ENCODE data around the gene JMJD8.
A peak's percentile ranks its signal among the peaks of the same experiment; 100 is the strongest.

The JMJD8 gene

DNA sequence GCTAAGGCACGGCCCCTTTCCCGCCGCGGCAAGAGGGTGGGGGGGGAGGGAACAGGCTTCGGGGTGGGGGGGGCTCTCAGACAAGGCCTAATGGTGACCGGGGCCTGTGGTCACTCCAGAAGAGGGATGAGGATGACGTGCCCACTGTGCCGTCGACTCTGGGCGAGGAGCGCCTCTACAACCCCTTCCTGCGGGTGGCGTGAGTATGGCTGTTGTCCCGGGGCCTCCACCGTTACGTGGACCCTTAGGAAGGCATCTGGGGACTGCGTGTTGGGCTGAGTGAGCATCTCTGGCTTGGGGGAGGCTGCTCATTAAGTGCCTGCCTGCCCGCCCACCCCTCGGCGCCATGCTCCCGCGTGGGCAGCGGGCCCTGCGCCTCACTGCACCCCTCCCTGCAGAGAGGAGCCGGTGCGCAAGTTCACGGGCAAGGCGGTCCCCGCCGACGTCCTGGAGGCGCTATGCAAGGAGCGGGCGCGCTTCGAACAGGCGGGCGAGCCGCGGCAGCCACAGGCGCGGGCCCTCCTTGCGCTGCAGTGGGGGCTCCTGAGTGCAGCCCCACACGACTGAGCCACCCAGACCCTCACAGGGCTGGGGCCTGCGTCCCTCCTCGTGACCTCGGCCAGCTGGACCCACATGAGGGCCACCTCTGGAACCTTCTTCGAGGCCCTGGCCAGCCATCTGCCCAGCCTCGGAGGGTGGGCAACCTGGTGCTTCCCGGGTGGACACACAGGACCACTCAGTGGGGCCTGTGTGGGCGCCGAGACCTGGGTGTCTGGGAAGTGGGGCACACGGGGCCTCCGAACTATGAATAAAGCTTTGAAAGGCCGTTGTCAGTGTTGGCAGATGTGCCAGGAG lies 45.0 kb upstream of the JMJD8 start:
- TF ChIP-seq ZFX (IDR thresholded peaks at IDR 0.05; ENCODE audit: borderline replicate concordance) (no peak), CTCF (IDR thresholded peaks at IDR 0.05) (no peak)
- H3K27ac ChIP-seq: peak overlapping the region; percentile 99

DNA sequence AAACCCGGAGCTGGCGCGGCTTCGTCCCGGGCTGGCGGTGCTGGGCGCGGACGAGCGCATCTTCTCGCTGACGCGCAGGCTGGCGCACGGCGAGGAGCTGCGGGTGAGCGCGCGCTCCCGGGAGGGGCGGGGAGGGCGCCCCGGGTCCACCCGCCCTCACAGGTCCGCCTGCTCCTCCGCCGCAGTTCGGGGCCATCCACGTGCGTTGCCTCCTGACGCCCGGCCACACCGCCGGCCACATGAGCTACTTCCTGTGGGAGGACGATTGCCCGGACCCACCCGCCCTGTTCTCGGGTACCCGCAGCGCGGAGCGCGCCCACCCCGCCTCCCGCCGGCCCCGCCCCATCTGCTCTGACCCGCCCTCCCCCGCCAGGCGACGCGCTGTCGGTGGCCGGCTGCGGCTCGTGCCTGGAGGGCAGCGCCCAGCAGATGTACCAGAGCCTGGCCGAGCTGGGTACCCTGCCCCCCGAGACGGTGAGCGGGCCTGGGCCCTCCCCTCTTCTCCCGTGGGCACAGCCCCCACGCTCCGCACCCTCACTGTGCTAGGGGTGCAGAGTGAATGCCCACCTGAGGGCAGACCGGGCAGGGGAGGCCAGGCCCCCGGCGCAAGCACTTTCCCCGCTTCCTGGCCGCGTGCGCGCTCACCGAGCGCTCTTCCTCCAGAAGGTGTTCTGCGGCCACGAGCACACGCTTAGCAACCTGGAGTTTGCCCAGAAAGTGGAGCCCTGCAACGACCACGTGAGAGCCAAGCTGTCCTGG lies 44.2 kb upstream of the JMJD8 start:
- H3K27ac ChIP-seq: peak overlapping the region; percentile 99
- TF ChIP-seq ZFX (IDR thresholded peaks at IDR 0.05; ENCODE audit: borderline replicate concordance): no peak
- no peak for TF ChIP-seq CTCF (IDR thresholded peaks at IDR 0.05)

- no peak for TF ChIP-seq CTCF (IDR thresholded peaks at IDR 0.05)
- TF ChIP-seq ZFX (IDR thresholded peaks at IDR 0.05; ENCODE audit: borderline replicate concordance): no peak
- peak overlapping the region; percentile 99 for H3K27ac ChIP-seq
These were observed 43.3 kb upstream of the JMJD8 start for GRCh38 chr16:727291-727977.

DNA sequence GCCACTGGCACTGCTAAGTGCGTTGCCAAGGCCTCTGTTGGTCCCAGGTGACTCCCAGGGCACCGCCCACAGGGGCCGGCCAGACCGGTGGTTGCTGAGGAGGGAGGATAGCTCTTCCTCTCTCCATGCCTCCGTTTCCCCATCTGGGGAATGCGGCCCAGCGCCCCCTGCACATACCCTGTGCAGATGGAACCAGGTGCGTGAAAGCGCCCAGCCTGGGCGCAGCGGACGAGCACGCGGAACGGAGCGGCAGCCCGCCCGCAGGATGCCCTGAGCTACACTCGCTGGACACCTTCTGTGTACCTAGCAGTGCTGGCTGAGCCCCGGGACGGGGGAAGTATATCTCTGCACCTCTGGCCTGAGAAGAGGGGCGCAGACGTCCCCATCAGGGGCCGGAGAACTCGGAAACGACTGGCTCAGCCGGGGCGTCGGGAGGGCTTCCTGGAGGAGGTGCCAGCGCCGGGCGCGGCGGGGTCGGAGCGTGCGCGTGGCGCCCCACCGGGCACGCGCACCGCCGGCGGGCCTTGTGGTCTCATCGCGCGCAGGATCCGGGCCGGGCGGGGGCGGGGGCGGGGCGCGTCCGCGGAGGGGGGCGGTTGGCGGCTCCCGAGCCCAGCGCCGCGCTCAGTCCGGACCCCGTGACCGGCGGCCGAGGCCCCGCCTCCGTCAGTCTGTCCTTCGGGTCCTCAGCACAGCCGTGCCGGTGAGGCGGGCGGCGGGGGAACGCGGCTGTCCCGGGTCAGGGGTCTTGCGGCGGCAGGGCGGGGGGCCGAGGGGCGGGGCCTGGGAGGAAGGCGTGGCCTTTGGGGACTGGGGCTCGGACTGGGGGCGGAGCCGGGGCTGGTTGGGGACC lies 42.5 kb upstream of the JMJD8 start, which contains the start of the genes CCDC78 and HAGHL:
Gene CCDC78, minus strand, starts transcription at position 6 of the 853 bp plus-strand sequence. CDS start 76 bp downstream, outside the sequence.
Gene HAGHL, plus strand, starts transcription at position 669 of the 853 bp plus-strand sequence. CDS start 404 bp downstream, outside the sequence.
- peak within 1 kb of the TSS; percentile 99 for H3K27ac ChIP-seq
- TF ChIP-seq ZFX (IDR thresholded peaks at IDR 0.05; ENCODE audit: borderline replicate concordance) (no peak), CTCF (IDR thresholded peaks at IDR 0.05) (0 out of 2 replicates have a peak, but pooled peaks have one; percentile 7)

- TF ChIP-seq ZFX (IDR thresholded peaks at IDR 0.05; ENCODE audit: borderline replicate concordance) (no peak), CTCF (IDR thresholded peaks at IDR 0.05) (no peak)
These were observed 42.0 kb upstream of the JMJD8 start for GRCh38 chr16:726188-726437.

GRCh38 chr16:725463-726187 lies 41.5 kb upstream of the JMJD8 start:
- TF ChIP-seq ZFX (IDR thresholded peaks at IDR 0.05; ENCODE audit: borderline replicate concordance): no peak
- no peak for TF ChIP-seq CTCF (IDR thresholded peaks at IDR 0.05)
- peak overlapping the region; percentile 99 for H3K27ac ChIP-seq

More at GRCh38 chr16:726188-726437, 42.0 kb upstream of the JMJD8 start:
- H3K27ac ChIP-seq: peak overlapping the region; percentile 99
